ENCODE data around the gene PDE4D. TPM values are rescaled to one million over a fixed set of nuclear protein-coding genes. Genes with fewer than 3 reads are reported as not detected.

PDE4D gene
- total RNA-seq, 1 experiment from 2014 or later, result 3.3 TPM

- TF ChIP-seq FOXP4 (CRISPR knock-in tag; IDR thresholded peaks at IDR 0.05) (no peak), SOX15 (CRISPR knock-in tag; IDR thresholded peaks at IDR 0.05) (no peak), NR2C2 (CRISPR knock-in tag; IDR thresholded peaks at IDR 0.05) (no peak), HMGA2 (CRISPR knock-in tag; IDR thresholded peaks at IDR 0.05) (no peak), USF2 (CRISPR knock-in tag; IDR thresholded peaks at IDR 0.05) (no peak), PRDM15 (CRISPR knock-in tag; IDR thresholded peaks at IDR 0.05) (no peak), NR1H2 (CRISPR knock-in tag; IDR thresholded peaks at IDR 0.05) (no peak), ZNF512 (CRISPR knock-in tag; IDR thresholded peaks at IDR 0.05; ENCODE audit: borderline replicate concordance) (no peak), ERG (CRISPR knock-in tag; IDR thresholded peaks at IDR 0.05) (no peak), GRHL2 (CRISPR knock-in tag; IDR thresholded peaks at IDR 0.05; ENCODE audit: insufficient replicate concordance, severe bottlenecking) (no peak), OVOL2 (CRISPR knock-in tag; IDR thresholded peaks at IDR 0.05; ENCODE audit: borderline replicate concordance) (no peak)
Observed at GRCh38 chr5:59117320-59117719, 776.2 kb downstream of the PDE4D start (continued).

- Mint-ChIP-seq H3K36me3 (no peaks in the 10 kb centered on the region), H3K4me3 (no peak overlapping the region), H3K4me1 (peaks cover 10% of the 10 kb centered on the region), H3K27me3 (ENCODE audit: low read depth) (no peaks in the 10 kb centered on the region), H3K9me3 (no peaks in the 10 kb centered on the region), H3K27ac (no peak overlapping the region)
- CTCF ChIA-PET, result no interaction called here
- TF ChIP-seq HMGXB4 (CRISPR knock-in tag; IDR thresholded peaks at IDR 0.05) (no peak), GTF2I (CRISPR knock-in tag; conservative IDR thresholded peaks at IDR 0.05) (no peak), ZNF219 (CRISPR knock-in tag; IDR thresholded peaks at IDR 0.05; ENCODE audit: borderline replicate concordance) (no peak), TP53 (CRISPR knock-in tag; IDR thresholded peaks at IDR 0.05) (no peak), NFATC4 (CRISPR knock-in tag; IDR thresholded peaks at IDR 0.05) (no peak), E2F4 (CRISPR knock-in tag; IDR thresholded peaks at IDR 0.05; ENCODE audit: borderline replicate concordance, low read depth) (no peak), JUN (CRISPR knock-in tag; IDR thresholded peaks at IDR 0.05) (no peak)
- POLR2A ChIA-PET, result no interaction called here
- ATAC-seq (no peak), DNase-seq (ENCODE audit: low spot score) (no peak)
Observed at GRCh38 chr5:59116231-59116865, 777.2 kb downstream of the PDE4D start.
